ENCODE measurements around the gene GABARAPL1.

DNA sequence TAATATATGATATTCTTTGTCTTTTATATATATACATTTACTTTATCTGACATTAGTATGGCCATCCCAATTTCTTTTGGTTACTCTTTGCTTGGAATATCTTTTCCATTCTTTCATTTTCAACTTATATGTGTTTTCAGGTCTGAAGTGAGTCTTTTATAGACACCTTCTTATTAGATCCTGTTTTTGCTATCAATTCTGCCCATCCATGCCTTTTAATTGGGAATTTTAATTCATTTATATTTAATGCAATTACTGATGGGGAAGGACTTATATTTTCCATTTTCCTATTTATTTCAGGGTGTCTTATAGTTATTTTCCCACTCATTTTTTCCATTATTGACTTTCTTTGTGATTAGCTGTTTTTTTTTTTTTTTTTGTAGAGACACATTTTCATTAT, 43.4 kb downstream of the GABARAPL1 start:
- TF ChIP-seq, protein P1, sequence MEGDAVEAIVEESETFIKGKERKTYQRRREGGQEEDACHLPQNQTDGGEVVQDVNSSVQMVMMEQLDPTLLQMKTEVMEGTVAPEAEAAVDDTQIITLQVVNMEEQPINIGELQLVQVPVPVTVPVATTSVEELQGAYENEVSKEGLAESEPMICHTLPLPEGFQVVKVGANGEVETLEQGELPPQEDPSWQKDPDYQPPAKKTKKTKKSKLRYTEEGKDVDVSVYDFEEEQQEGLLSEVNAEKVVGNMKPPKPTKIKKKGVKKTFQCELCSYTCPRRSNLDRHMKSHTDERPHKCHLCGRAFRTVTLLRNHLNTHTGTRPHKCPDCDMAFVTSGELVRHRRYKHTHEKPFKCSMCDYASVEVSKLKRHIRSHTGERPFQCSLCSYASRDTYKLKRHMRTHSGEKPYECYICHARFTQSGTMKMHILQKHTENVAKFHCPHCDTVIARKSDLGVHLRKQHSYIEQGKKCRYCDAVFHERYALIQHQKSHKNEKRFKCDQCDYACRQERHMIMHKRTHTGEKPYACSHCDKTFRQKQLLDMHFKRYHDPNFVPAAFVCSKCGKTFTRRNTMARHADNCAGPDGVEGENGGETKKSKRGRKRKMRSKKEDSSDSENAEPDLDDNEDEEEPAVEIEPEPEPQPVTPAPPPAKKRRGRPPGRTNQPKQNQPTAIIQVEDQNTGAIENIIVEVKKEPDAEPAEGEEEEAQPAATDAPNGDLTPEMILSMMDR (IDR thresholded peaks at IDR 0.05): no peak
- TF ChIP-seq POLR2A (IDR thresholded peaks at IDR 0.05): no peak

All from Peyer's patch (tissue), 4 donors.